Activated gamma-delta T cell (primary cell): ENCODE results near the gene FAM3A.
A peak's percentile ranks its signal among the peaks of the same experiment; 100 is the strongest.

Source experiments
- DNase-seq: peaks from one replicate; lab custom pipeline; 2025; lab: John Stamatoyannopoulos, UW

The FAM3A gene

DNA sequence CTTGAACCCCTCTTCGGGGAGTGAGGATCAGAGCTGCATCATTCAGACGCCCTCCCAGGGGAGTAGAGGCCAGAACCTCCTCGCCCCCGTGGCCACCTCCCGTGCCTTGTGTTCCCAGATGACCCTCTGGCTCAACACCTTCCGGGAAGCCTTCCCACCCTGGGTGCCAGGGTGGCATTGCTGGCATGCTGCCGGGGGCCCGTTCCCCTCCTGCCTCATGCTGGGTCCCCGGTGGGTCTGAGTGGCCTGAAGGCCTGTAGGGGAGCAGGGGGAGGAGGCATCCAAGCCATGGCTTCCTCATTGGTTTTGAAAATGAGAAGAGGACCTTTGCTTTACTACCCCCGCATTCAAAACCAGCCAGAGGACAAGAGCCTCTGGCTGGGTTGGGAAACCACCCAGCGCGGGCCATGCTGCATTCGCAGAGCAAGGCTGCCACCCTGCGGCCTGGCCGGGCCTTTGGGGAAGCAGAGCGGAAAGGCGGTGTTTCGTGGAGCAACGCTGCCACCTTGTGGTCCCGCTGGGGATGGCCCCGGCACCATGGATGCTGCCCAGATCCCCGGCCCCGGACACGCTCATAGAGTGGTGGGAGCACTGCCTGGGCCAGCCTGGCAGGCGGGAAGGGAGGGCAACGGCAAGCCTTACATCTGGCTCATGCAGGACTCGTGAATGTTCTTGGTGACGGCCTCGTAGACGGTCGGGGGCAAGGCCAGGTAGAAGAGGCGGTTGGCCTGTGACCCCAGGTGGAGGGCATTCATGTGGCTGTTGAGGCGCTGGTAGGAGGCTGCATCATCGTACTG is 18.7 kb upstream of the FAM3A start:
- peak; percentile 85 for DNase-seq

DNA sequence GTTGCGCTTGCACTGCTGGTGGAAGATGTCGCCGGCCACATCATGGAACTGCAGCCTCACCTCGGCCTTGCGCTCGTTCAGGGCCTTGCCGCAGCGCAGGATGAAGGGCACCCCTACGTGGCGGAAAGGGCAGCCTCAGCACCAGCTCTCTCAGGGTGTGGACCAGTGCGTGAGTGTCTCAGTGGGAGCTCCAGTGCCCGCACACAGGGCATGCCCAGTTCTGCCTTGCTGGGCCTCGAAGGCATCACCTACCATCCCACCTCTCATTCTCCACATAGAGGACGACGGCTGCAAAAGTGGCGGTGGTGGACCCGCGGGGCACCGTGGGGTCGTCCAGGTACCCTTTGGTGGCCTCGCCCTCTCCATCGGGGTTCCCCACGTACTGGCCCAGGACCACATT is 16.7 kb upstream of the FAM3A start:
- no peak for DNase-seq

DNA sequence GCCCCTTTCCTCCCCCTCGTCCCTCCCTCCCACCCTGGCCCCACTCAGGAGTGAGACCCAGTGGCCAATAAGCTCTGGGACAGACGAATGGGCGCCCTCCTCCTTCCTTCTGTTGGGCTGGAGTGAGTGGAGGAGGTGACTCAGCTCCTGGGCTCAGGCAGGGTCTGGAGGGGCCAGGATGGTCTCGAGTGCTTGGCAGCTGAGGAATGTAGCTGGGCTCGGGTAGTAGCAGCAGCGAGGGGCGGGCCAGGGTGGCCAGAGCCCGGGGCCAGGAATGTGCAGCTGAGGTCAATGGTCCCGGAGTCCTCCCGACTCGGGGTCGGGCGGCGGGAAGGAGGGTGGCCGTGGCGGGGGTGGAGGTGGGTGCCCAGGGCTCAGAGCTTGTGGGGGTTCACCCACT is 15.6 kb upstream of the FAM3A start:
- no peak for DNase-seq

DNA sequence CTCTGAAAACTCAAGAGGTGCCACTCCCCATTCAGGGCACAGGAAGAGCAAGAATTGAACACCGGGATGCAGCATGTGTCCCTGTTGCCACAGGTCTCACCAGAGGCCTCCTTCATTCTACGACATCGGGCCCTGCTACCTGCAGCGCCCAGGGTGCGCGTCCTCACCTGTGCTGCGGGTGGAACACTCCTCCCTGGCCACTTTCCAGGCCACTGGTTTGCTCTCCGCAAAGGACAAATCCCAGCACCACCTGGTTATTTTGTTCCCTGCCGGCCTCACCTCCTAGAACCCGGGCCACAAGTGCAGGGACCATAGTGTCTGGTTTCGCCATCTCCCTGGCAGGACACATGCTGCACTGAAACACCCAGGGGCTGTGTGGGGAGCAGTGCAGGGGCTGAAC is 14.3 kb upstream of the FAM3A start:
- no peak for DNase-seq

DNA sequence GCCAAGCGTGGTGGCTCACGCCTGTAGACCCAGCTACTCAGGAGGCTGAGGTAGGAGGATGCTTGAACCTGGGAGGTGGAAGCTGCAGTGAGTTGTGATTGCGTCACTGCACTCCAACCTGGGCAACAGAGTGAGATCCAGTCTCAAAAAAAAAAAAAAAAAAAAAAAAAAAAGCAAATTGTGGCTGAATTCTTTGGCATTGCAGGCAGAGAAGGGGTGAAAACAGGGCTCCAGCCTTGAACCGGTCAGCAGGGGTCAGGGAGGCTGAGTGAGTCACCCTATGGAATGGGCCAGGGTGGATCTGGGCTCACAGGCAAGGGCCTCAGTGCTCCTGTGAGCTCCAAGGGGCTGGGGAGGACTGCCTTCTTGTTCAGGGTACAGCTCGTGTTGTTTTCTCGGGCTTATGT is 13.2 kb upstream of the FAM3A start:
- DNase-seq = no peak

DNA sequence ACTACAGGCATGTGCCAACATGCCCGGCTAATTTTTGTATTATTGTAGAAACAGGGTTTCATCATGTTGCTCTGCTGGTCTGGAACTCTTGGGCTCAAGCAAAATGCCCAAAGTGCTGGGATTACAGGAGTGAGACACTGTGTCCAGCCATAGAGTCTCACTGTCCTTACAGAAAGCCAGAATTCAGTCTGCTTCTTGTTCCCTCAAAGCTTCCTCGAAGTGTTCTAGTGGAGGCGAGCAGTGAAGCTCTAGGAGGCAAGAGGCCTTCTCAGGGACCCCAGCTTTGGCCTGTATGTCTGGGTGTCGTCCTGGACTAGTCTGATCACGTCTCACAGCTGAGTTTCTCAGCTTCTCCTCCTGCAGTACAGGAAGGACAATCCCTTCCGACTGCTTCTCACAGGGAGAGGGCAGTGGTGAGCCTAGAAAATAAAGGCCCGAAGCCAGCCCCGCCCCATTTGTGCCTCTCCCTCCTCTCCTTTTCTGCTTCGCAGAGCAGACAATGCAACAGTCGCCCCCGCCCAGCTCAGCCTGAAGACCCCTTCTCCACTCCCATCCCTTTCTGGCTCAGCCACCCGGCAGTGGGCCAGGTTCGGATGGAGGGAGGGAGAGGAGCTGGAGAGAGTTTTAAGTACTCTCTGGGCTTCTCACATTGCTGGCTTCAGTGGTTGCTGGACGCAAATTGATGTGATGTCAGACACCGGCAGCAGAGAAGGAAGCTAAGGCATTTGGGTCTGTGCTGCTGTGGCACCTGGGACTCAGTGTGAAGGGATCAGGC is 11.1 kb upstream of the FAM3A start:
- DNase-seq = no peak

DNA sequence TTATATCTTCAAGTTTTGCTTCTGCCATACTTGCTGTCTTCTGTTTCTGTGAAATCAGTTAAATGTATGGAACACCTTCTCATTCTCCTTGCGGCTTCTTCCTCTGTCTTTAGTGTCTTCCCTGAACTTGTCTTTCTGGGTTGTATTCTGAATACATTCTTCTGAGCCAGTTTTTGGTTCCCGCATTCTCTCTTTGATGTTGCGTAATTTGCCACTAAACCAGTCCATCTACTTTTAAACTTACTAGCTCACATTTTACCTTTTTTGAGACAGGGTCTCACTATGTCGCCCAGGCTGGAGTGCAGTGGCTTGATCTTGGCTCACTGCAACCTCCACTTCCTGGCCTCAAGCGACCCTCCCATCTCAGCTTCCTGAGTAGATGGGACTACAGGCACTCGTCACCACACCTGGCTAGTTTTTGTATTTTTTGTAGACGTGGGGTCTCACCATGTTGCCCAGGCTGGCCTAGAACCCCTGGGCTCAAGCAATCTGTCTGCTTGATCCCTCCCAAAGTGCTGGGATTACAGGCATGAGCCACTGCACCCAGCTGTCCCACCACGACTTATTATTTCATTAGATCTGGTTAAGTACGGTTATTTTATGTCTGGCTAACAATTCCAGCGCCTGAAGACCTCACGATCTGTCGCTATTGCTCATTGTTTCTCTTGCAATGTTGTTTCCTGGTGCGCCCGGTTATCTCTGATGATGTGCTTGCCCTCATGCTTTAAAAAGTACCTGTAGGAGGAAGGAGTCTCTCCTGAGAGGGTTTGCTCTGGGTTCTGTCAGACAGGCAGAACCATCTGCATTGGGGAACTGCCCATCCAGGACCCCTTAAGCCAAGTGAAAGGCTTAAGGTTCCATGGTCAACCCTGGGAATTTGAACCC is 9.8 kb upstream of the FAM3A start:
- no peak for DNase-seq

DNA sequence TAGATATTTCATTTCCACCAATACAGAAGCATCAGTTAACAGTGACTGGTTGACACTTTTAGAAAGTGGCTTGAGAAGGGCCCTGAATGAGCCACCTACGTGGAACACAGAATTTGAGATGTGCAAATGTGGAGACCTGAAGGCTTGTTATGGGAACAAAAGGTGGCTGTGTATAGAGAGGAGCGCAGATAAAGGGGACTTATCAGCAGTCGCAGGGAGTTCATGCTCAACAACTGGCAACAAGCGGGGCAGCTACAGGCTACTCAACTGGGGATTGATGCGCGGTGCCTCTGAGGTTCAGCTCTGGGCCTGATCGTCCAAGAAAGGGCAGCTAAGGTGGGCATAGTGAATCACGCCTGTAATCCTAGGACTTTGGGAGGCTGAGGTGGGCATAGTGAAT is 3.4 kb upstream of the FAM3A start:
- DNase-seq = no peak

DNA sequence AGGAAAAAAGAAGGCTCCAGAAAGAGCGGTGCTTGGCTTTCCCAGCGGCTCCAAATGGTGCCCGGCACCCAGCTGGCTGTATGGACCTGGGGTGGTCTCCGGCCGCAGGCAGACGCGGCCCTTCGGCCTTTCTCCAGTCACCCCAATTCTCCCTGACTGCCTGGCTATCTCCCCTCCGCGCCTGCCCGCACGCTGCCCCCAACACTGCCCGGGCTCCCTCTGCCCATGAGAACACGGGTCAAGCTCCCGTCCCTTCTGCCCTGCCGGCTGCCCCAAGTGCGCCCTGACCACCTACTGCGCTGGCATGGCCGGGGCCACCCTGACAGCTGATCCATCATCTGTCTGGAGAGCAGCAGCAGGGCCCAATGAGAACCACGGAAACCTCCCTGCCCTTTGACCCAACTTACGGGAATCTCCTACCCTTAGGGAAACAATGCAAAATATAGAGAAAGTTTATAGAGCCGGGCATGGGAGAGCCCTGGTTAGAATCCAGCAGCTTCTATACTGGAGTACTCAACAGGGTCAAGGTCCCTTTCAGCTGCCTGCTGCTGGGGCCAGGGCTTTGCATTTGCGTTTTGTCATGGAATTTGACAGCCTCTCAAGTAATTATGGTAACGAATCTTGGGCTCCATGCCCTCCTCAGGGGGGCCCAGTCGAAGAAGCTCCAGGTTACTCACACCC is 1.2 kb upstream of the FAM3A start:
- no peak for DNase-seq

DNA sequence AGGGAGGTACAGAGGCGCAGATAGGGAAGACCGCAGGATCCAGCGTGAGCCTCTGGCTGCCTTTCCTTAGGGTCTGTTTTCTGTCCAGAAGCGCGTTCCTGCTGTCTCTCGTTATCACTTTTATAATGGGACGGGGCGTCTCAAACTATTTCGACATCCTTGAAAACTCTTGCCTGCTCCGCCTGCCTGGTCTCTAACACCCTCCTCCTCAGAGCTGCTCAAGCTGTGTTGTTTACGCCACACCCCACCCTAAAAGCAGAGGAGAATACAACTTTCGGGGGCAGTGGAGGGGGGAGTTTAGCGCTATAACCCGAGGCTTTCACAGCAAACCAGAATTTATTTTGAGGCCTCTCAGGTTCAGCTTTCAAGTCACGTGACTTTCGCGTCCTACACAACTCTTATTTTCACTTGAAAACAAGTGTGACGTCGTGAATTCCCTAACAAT is 646 bp upstream of the FAM3A start:
- no peak for DNase-seq

DNA sequence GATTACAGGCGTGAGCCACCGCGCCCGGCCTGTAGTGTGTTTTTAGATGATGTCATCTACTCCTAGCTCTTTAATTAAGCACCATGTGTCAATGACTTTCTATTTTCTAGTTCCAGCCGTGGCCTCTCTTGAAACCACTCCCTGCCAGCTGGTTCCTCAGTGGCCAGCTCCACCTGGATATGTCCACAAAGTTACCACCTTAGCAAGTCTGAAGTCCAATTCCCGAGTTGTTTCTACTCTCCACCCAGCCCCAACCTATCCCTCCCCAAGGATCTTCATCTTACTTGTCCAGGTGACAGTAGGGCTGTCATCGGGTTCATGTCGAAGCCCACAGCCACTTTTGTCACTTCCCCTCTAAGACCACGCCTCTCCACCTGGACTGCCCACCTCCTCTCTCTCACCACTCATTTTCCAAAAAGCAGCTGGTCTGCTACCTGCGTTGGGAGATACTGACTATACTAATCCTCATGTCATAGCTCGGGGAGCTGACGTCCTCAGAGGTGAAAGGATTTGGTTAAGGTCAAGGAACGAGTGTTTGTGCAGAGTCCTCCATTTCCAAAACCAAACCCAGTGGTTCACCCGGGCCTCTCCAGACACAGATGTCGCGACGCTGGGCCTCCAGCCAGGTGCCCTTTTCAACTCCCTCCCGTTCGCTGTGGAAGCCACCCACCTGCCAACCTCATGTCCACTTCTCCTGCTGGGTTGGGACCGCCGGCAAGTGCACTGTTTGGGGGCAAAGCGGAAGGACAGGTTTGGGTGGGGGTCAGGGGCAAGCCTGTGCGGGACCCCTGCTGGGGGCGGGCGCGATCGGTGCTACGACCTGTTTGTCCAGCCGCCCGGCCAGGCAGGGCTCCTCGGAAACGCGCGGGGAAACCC is 704 bp downstream of the FAM3A start:
- no peak for DNase-seq

DNA sequence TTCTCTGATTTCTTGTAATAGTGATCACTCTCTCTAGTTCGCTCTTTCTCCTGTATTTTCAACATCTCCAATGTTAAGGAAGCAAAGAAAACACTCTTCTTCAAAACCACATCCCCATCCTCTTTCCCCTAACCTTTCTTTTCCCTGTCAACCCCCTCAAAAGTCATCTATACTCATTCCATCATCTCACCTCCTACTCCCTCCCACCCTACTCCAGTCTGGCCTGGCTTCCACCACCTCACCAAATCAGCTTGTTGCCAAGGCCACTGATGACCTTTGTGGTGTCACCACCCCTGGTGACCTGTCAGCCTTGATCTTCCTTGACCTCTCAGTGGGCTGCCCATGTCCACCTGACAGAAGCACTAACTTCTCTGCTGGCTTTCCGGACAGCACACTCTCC is 2.3 kb downstream of the FAM3A start:
- no peak for DNase-seq

DNA sequence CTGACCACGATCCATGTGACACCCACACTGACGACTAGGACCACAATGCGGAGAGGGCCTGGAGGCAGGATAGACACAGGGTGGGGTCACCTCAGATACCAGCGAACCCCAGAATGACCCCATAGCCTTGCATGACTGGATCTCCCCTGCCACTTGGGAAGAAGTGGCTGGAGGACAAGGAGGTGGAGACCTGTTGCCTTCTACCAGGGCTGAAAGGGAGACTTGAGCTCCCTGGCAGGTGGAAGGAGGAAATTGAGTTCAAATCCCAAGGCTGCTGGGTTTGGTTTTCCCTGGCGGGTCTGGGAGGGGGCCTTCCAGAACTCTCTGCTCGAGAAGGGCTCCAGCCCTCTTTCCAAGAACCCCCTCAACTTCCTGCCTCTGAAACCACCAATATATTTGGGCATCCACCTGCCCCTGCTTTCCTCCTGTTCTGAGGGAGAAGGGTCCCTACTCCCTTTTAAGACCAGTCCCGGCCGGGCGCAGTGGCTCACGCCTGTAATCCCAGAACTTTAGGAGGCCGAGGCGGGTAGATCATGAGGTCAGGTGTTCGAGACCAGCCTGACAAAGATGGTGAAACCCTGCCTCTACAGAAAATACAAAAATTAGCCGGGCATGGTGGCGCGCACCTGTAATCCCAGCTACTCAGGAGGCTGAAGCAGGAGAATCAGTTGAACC is 3.0 kb downstream of the FAM3A start:
- DNase-seq = no peak

DNA sequence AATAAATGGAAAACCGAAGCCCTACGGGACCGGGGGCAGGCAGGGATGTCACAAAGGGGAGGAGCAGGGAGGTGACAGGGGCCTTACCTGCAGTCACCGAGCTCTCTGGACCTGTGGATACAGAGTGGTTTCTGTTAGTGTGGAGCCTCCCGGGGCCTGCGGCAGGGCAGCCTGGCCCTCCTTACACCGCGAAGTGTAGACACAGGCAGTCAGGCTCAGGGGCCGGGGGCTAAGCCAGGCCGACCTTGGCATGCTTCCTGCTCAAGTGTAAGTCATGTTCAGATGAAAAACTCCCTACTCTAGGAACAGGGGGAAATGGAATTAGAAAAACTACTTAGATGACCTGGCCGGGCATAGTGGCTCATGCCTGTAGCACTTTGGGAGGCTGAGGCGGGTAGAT is 4.3 kb downstream of the FAM3A start:
- no peak for DNase-seq

DNA sequence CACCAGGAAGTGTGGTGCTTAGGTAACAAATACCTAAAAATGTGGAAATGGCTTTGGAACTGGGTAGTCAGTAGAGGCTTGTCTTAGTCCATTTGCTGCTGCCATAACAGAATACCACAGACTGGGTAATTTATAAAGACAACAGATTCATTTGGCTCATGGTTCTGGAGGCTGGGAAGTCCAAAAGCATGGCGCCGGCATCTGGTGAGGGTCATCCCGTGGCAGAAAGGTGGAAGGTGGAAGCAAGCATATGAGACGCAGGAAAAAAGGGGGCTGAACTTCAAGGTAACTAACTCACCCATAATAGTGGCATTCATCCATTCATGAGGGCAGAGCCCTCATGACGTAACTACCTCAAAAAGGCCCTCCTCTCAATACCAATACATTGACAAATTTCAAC is 6.6 kb downstream of the FAM3A start:
- no peak for DNase-seq

DNA sequence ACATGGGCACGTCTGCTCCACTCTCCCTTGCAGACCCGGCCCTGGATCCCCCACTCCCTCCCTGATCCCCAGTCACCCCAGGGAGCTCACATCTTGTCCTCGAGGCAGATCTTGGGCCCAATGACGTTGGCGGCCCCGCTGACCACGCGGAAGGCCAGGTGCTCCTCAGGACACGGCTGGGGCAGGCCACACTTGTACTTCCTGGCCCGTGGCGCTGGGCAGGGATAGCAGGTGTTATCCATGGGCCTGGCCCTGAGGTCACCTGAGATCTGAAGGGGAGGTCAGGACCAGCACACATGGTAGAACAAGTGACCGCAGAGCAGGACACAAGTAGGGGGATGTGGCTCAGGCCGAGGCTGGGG is 7.7 kb downstream of the FAM3A start:
- no peak for DNase-seq

DNA sequence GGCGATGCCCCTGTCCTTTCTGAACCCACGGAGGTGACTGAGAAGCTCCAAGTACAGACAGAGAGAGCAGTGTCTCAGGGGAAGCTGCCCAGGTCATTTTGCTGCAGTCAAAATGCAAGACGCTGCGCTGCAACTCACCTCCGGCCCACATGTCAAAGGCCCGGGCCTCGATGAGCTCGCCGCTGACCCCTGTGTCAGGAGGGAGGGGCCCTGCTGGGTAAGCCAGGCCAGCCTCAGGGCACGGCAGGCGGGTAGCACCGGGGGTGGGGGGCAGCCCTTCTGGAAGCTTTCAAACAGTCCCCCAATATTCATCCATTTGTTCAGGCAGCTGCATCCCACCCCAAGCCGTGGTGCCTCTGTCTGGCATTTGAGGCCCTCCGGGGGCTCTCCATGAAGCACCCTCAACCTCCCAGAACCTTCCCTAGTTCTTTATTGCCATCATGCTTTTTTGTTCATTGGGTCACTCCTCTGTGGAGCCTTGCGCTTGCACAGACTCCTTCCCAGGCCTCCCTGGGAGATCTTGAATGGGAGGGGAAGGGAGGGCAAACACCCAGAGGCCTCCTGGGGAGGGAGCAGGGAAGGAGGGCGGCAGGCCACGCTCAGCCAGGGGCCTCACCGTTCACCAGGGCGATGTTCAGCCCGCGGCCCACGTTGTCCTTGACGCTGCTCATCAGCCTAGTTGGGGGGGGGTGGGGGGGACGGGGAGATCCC is 8.2 kb downstream of the FAM3A start:
- no peak for DNase-seq

DNA sequence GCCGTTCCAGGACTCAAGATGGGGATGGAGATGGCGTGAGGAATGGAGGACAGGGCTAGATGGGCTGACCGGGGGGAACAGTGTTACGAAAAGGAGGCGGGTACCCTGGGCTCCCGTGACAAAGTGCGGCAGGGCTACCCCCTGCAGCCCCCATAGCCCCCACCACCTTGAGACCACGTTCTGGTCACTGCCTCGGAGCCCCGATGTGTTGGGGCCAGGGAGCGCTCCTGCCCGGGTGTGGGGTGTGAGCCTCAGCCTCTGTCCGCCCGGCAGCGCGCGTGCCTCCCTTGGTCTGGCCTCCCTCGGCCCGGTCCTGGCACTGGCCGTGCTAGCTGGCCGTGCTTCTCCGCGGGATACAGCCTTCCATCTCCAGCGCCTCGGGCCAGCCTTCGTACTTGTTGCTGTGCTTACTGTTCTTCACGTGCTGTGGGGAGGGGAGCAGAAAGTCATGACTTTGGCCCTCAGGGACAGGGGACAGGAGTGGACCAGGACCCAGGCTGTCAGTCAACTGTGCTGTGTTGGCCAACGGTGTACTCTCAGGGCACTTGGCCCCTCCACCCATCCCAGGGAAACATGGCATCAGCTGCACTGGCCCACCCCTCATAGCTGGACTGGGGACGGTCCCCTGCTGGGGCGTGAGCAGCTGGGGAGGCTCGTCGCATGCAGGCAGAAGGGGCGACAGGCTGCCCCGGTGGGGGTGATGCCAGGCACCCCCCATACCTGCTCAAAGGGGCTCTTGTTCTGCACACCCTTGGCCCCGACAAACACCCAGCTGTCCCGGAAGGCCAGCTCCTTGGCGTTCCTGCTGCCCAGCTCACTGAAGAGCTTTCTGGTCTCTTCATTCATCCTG is 9.3 kb downstream of the FAM3A start:
- no peak for DNase-seq

DNA sequence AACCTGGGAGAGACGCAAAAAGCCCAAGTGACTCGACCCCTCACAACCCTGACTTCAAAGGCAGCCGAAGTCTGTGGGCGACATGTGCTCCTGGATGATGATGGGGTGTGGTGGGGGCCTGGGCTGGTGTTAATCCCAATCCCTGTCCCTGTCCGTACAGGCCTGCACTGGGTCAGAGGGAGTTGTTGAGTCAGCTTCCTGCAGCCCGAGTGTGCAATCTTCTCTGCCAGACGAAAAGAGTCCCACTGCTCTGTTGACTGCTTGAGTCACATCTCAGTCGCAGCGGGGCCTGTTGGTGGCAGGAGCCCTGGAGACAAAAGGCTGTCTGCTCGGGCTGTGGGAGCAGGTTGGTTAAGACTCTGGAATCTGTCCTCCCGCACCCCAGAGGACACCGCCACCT is 10.3 kb downstream of the FAM3A start:
- no peak for DNase-seq
